Esophagus muscularis mucosa (tissue), 4 donors: ENCODE data around the gene ADGRB2.

ENCODE experiments used
- EP300 ChIP-seq: sonication (generic); formaldehyde crosslinking; IDR thresholded peaks from one replicate; pipeline ENCODE4 v1.6.1; 2017; ENCODE audit warnings: antibody characterized with exemption
- POLR2A ChIP-seq: fragments of 450-650 bp; IDR thresholded peaks from one replicate; pipeline ENCODE4 v1.6.1; 2017; ENCODE audit warnings: antibody characterized with exemption, moderate library complexity, mild to moderate bottlenecking, low read depth
- TF ChIP-seq, protein P1 (sequence below), 3 experiments: fragments of 200-600 bp in 2 of 3; fragments of 450-650 bp in 1 of 3; sonication (generic) in 2 of 3; IDR thresholded peaks; one replicate each; pipeline ENCODE4 v1.5.1; 2017 to 2019; ENCODE audit warnings: antibody characterized with exemption in 3 of 3, mild to moderate bottlenecking in 2 of 3, moderate library complexity in 1 of 3

DNA sequence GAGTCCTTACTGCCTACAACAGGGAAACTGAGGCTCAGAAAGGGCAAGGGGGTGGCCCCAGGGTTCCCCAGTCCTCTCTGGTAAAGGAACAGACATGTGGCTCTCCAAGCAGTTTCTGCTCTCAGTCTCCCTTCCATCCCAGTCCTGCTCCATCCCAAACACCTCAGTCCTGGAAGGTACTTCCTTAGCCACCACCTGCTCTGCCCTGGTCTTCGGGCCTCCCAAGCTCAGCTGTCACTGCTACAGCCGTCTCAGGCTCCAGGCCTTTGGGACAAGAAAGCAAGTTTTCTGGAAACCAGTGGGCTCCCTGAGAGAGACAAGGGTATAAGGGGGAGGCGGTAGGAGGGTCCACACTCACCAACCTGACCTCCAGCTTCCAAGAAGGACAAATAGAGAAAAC is 23.1 kb upstream of the ADGRB2 start:
- TF ChIP-seq, protein P1, sequence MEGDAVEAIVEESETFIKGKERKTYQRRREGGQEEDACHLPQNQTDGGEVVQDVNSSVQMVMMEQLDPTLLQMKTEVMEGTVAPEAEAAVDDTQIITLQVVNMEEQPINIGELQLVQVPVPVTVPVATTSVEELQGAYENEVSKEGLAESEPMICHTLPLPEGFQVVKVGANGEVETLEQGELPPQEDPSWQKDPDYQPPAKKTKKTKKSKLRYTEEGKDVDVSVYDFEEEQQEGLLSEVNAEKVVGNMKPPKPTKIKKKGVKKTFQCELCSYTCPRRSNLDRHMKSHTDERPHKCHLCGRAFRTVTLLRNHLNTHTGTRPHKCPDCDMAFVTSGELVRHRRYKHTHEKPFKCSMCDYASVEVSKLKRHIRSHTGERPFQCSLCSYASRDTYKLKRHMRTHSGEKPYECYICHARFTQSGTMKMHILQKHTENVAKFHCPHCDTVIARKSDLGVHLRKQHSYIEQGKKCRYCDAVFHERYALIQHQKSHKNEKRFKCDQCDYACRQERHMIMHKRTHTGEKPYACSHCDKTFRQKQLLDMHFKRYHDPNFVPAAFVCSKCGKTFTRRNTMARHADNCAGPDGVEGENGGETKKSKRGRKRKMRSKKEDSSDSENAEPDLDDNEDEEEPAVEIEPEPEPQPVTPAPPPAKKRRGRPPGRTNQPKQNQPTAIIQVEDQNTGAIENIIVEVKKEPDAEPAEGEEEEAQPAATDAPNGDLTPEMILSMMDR (IDR thresholded peaks at IDR 0.05): no peak
- TF ChIP-seq POLR2A (no peak), EP300 (no peak)
